Adrenal gland (tissue), 5 donors: Measurements from ENCODE around the gene SV2C.

ENCODE experiments used
- POLR2A ChIP-seq, 2 donors: fragments of 450-650 bp; IDR thresholded peaks; one replicate each; pipeline ENCODE4 v1.6.1; 2017; ENCODE audit warnings: antibody characterized with exemption in 2 of 2, mild to moderate bottlenecking in 2 of 2, moderate library complexity in 1 of 2
- TF ChIP-seq, protein P1 (sequence below), 6 experiments: fragments of 450-650 bp in 4 of 6; fragments of 200-600 bp in 2 of 6; sonication (generic) in 1 of 6; IDR thresholded peaks; 1 replicate in 5 of 6; 2 replicates in 1 of 6; pipeline versions ENCODE4 v1.5.1 to v1.8.0; 2016 to 2021; ENCODE audit warnings: antibody characterized with exemption in 6 of 6, mild to moderate bottlenecking in 2 of 6, moderate library complexity in 1 of 6
- donor health status: DM: no; HTN: no; CAD: no.

DNA sequence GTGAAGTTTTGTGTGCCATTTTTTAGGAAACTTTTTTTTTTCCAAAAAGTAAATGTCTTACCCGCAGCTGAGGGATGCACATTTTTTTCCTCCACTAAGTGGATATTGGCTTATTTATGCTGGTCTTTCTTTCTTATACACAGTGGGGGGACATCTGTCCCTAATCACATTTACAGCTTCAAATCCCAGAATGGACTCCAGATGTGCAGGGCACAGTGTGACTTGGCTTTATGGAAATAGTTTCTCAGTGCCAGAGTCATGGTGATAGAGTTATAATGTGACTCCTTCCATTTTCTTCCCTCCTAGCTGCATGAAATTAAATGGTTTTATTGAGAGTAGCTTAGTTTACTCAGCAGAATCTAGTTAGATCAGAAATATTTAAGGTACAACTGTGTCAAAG is 66.5 kb downstream of the SV2C start:
- TF ChIP-seq, protein P1, sequence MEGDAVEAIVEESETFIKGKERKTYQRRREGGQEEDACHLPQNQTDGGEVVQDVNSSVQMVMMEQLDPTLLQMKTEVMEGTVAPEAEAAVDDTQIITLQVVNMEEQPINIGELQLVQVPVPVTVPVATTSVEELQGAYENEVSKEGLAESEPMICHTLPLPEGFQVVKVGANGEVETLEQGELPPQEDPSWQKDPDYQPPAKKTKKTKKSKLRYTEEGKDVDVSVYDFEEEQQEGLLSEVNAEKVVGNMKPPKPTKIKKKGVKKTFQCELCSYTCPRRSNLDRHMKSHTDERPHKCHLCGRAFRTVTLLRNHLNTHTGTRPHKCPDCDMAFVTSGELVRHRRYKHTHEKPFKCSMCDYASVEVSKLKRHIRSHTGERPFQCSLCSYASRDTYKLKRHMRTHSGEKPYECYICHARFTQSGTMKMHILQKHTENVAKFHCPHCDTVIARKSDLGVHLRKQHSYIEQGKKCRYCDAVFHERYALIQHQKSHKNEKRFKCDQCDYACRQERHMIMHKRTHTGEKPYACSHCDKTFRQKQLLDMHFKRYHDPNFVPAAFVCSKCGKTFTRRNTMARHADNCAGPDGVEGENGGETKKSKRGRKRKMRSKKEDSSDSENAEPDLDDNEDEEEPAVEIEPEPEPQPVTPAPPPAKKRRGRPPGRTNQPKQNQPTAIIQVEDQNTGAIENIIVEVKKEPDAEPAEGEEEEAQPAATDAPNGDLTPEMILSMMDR (IDR thresholded peaks at IDR 0.05): no peak
- no peak for TF ChIP-seq POLR2A (IDR thresholded peaks at IDR 0.05)
